NCI-H2081 treated with DMSO at 0.1 percent for 48 hours (cell line): Measurements from ENCODE around the gene CBX2.

Source experiments
- DNase-seq: peaks from one replicate; lab custom pipeline; 2025; lab: John Stamatoyannopoulos, UW

Gene CBX2

GRCh38 chr17:79812353-79813258 lies 34.7 kb downstream of the CBX2 start:
- DNase-seq, result no peak

- no peak for DNase-seq
These were observed 35.6 kb downstream of the CBX2 start for GRCh38 chr17:79813297-79814126.

- DNase-seq, result no peak
These were observed 36.4 kb downstream of the CBX2 start for GRCh38 chr17:79814127-79814973.

GRCh38 chr17:79814974-79815835 lies 37.3 kb downstream of the CBX2 start:
- DNase-seq, result no peak

- no peak for DNase-seq
These were observed 38.0 kb downstream of the CBX2 start for GRCh38 chr17:79815836-79816461.

GRCh38 chr17:79818026-79818758 lies 40.2 kb downstream of the CBX2 start:
- no peak for DNase-seq

GRCh38 chr17:79819085-79819484 lies 41.1 kb downstream of the CBX2 start:
- DNase-seq, result no peak

- DNase-seq, result no peak
These were observed 41.8 kb downstream of the CBX2 start for GRCh38 chr17:79819534-79820276.

GRCh38 chr17:79820959-79821330 lies 43.0 kb downstream of the CBX2 start:
- DNase-seq, result no peak

GRCh38 chr17:79821331-79822095 lies 43.6 kb downstream of the CBX2 start:
- no peak for DNase-seq

- DNase-seq, result no peak
These were observed 44.7 kb downstream of the CBX2 start for GRCh38 chr17:79822583-79823124.

- DNase-seq, result no peak
These were observed 46.3 kb downstream of the CBX2 start for GRCh38 chr17:79824234-79824633.

- DNase-seq, result no peak
These were observed 47.1 kb downstream of the CBX2 start for GRCh38 chr17:79824893-79825579.

- DNase-seq, result no peak
These were observed 47.6 kb downstream of the CBX2 start for GRCh38 chr17:79825580-79825921.

- no peak for DNase-seq
These were observed 48.3 kb downstream of the CBX2 start for GRCh38 chr17:79826204-79826680.

- DNase-seq, result no peak
These were observed 49.1 kb downstream of the CBX2 start for GRCh38 chr17:79826841-79827578.

GRCh38 chr17:79829004-79829403 lies 51.1 kb downstream of the CBX2 start:
- DNase-seq, result no peak
